Mucosa of rectum (tissue), 2 donors: Measurements from ENCODE around the gene FUBP1.

Experiments used
- H3K27ac ChIP-seq, 2 donors: one replicate each; pipeline ENCODE4 v1.7.0; 2013; ENCODE audit warnings: inconsistent platforms in 2 of 2, low read depth in 2 of 2, low read length in 2 of 2
- H3K27me3 ChIP-seq, 2 donors: one replicate each; pipeline ENCODE4 v1.7.0; 2013; ENCODE audit warnings: low read length in 2 of 2; ENCODE audit not compliant: control insufficient read depth in 2 of 2, insufficient read depth in 2 of 2
- H3K36me3 ChIP-seq, 2 donors: one replicate each; pipeline ENCODE4 v1.7.0; 2013; ENCODE audit warnings: low read length in 2 of 2; ENCODE audit not compliant: control insufficient read depth in 2 of 2, insufficient read depth in 2 of 2
- H3K4me1 ChIP-seq, 2 donors: one replicate each; pipeline ENCODE4 v1.7.0; 2013; ENCODE audit warnings: low read length in 2 of 2, mild to moderate bottlenecking in 1 of 2; ENCODE audit not compliant: control insufficient read depth in 2 of 2, insufficient read depth in 2 of 2
- H3K4me3 ChIP-seq, 2 donors: one replicate each; pipeline ENCODE4 v1.7.0; 2013; ENCODE audit warnings: low read length in 2 of 2
- H3K9ac ChIP-seq, 2 donors: one replicate each; pipeline ENCODE4 v1.7.0; 2013; ENCODE audit warnings: low read length in 2 of 2, low read depth in 1 of 2, mild to moderate bottlenecking in 1 of 2
- H3K9me3 ChIP-seq, 2 donors: one replicate each; pipeline ENCODE4 v1.7.0; 2013; ENCODE audit warnings: low read length in 2 of 2; ENCODE audit not compliant: control insufficient read depth in 2 of 2
- donor health status: healthy.
- donor health status: Normal muscosa, but diverticular disease.

Gene FUBP1

GRCh38 chr1:77953907-77954306 lies 25.0 kb downstream of the FUBP1 start:
- Histone ChIP-seq H3K4me1 (no peaks in the 10 kb centered on the region), H3K4me3 (no peak overlapping the region), H3K9me3 (no peaks in the 10 kb centered on the region), H3K27ac (no peak overlapping the region), H3K9ac (no peak overlapping the region), H3K27me3 (no peaks in the 10 kb centered on the region), H3K36me3 (peaks cover 68 to 79% of the 10 kb centered on the region in 2 donors)

- H3K4me1 ChIP-seq = no peaks in the 10 kb centered on the region
- H3K27me3 ChIP-seq = no peaks in the 10 kb centered on the region
- H3K27ac ChIP-seq = no peak overlapping the region
- H3K9me3 ChIP-seq = no peaks in the 10 kb centered on the region
- peaks cover 68 to 75% of the 10 kb centered on the region in 2 donors for H3K36me3 ChIP-seq
- H3K9ac ChIP-seq = no peak overlapping the region
- H3K4me3 ChIP-seq = no peak overlapping the region
Observed at GRCh38 chr1:77951328-77951727, 27.5 kb downstream of the FUBP1 start.

- no peak overlapping the region for H3K27ac ChIP-seq
- H3K27me3 ChIP-seq = no peaks in the 10 kb centered on the region
- H3K4me3 ChIP-seq = no peak overlapping the region
- no peaks in the 10 kb centered on the region for H3K4me1 ChIP-seq
- H3K9ac ChIP-seq = no peak overlapping the region
- H3K9me3 ChIP-seq = no peaks in the 10 kb centered on the region
- H3K36me3 ChIP-seq = peaks cover 68 to 73% of the 10 kb centered on the region in 2 donors
Observed at GRCh38 chr1:77950873-77951272, 28.0 kb downstream of the FUBP1 start.

- H3K27me3 ChIP-seq = no peaks in the 10 kb centered on the region
- H3K4me1 ChIP-seq = no peaks in the 10 kb centered on the region
- H3K9me3 ChIP-seq = no peaks in the 10 kb centered on the region
- H3K36me3 ChIP-seq = peaks cover 63 to 65% of the 10 kb centered on the region in 2 donors
- no peak overlapping the region for H3K27ac ChIP-seq
- H3K4me3 ChIP-seq = no peak overlapping the region
- H3K9ac ChIP-seq = no peak overlapping the region
Observed at GRCh38 chr1:77948841-77949424, 29.9 kb downstream of the FUBP1 start.

GRCh38 chr1:77945345-77945744 lies 33.5 kb downstream of the FUBP1 start:
- Histone ChIP-seq H3K27ac (no peak overlapping the region), H3K27me3 (no peaks in the 10 kb centered on the region), H3K9ac (no peak overlapping the region), H3K4me1 (no peaks in the 10 kb centered on the region), H3K4me3 (no peak overlapping the region), H3K9me3 (no peaks in the 10 kb centered on the region), H3K36me3 (peaks cover 46 to 52% of the 10 kb centered on the region in 2 donors)

GRCh38 chr1:77942400-77943140 lies 36.3 kb downstream of the FUBP1 start:
- Histone ChIP-seq H3K4me1 (peaks cover 0 to 2% of the 10 kb centered on the region in 2 donors), H3K9ac (no peak overlapping the region), H3K27me3 (no peaks in the 10 kb centered on the region), H3K36me3 (peaks cover 27 to 35% of the 10 kb centered on the region in 2 donors), H3K4me3 (no peak overlapping the region), H3K27ac (no peak overlapping the region), H3K9me3 (no peaks in the 10 kb centered on the region)

- H3K4me1 ChIP-seq = peaks cover 0 to 2% of the 10 kb centered on the region in 2 donors
- no peaks in the 10 kb centered on the region for H3K9me3 ChIP-seq
- H3K9ac ChIP-seq = no peak overlapping the region
- no peak overlapping the region for H3K27ac ChIP-seq
- H3K36me3 ChIP-seq = peaks cover 16 to 21% of the 10 kb centered on the region in 2 donors
- H3K27me3 ChIP-seq = no peaks in the 10 kb centered on the region
- H3K4me3 ChIP-seq = no peak overlapping the region
Observed at GRCh38 chr1:77940921-77941570, 37.8 kb downstream of the FUBP1 start.

GRCh38 chr1:77938651-77939050 lies 40.2 kb downstream of the FUBP1 start:
- Histone ChIP-seq H3K36me3 (peaks cover 3 to 11% of the 10 kb centered on the region in 2 donors), H3K27me3 (no peaks in the 10 kb centered on the region), H3K4me3 (no peak overlapping the region), H3K9ac (no peak overlapping the region), H3K4me1 (peaks cover 0 to 2% of the 10 kb centered on the region in 2 donors), H3K9me3 (no peaks in the 10 kb centered on the region), H3K27ac (no peak overlapping the region)

GRCh38 chr1:77929806-77930205 lies 49.1 kb downstream of the FUBP1 start:
- no peaks in the 10 kb centered on the region for H3K9me3 ChIP-seq
- no peak overlapping the region for H3K4me3 ChIP-seq
- H3K36me3 ChIP-seq = no peaks in the 10 kb centered on the region
- no peak overlapping the region for H3K9ac ChIP-seq
- no peak overlapping the region for H3K27ac ChIP-seq
- H3K27me3 ChIP-seq = no peaks in the 10 kb centered on the region
- H3K4me1 ChIP-seq = no peaks in the 10 kb centered on the region

GRCh38 chr1:77927414-77927813 lies 51.5 kb downstream of the FUBP1 start:
- no peaks in the 10 kb centered on the region for H3K27me3 ChIP-seq
- H3K27ac ChIP-seq = no peak overlapping the region
- H3K9ac ChIP-seq = no peak overlapping the region
- H3K4me1 ChIP-seq = no peaks in the 10 kb centered on the region
- H3K9me3 ChIP-seq = no peaks in the 10 kb centered on the region
- no peaks in the 10 kb centered on the region for H3K36me3 ChIP-seq
- no peak overlapping the region for H3K4me3 ChIP-seq
